HepG2 (cell line): ENCODE data around the gene SPSB1. TPM values are rescaled to one million over a fixed set of nuclear protein-coding genes. Genes with fewer than 3 reads are reported as not detected.

ENCODE experiments used
- ATAC-seq: fragments of 200-7000 bp; cut with Tn5 transposase; 3 replicates; pipeline ENCODE4 v1.9.1; 2020; ENCODE audit warnings: mild to moderate bottlenecking, moderate library complexity
- BruUV-seq: library from RNA; stranded (reverse); fragments of 400-500 nt; replicated peaks from 2 replicates; lab custom pipeline; 2021; lab: Mats Ljungman, UMichigan
- CTCF ChIA-PET: fragments of 300-600 bp; formaldehyde crosslinking; extraction: SDS; loops from one replicate; lab custom pipeline; 2021; ENCODE audit warnings: low total read pairs, inconsistent platforms, low intra/inter-chr PET ratio; lab: Yijun Ruan, JAX
- POLR2A ChIA-PET: fragments of 350-600 bp; sonication (Branson Sonifier 250); formaldehyde crosslinking; loops from one replicate; lab custom pipeline; 2020; ENCODE audit warnings: antibody characterized with exemption, inconsistent platforms; lab: Yijun Ruan, JAX
- DNase-seq: peaks from one replicate; pipeline ENCODE4 v3.0.0-alpha.2; 2015; ENCODE audit warnings: low spot score
- FAIRE-seq: peaks from 3 replicates; lab custom pipeline; 2011; peaks lifted over from hg19 to GRCh38; lab: Jason Lieb, UNC
- H2AFZ ChIP-seq: one replicate; pipeline ENCODE4 v1.6.1; 2011; ENCODE audit warnings: low read length, inconsistent platforms
- H3K27ac ChIP-seq: fragments of 300-600 bp; 3 replicates; pipeline ENCODE4 v1.8.0; 2011; ENCODE audit warnings: mixed run types, mild to moderate bottlenecking, mixed read lengths, low read length, inconsistent platforms; ENCODE audit not compliant: insufficient read depth; ENCODE audit errors: extremely low read length
- H3K27me3 ChIP-seq, 2 experiments: fragments of 200-600 bp in 1 of 2; 2 replicates in 1 of 2; 3 replicates in 1 of 2; pipeline versions ENCODE4 v1.6.0 to v1.8.0; 2011; ENCODE audit warnings: low read length in 2 of 2, mild to moderate bottlenecking in 2 of 2, moderate library complexity in 2 of 2, inconsistent platforms in 1 of 2; ENCODE audit not compliant: insufficient read depth in 2 of 2, control insufficient read depth in 1 of 2
- H3K36me3 ChIP-seq, 2 experiments: fragments of 200-600 bp in 1 of 2; replicated peaks in 1 of 2; 2 replicates in 1 of 2; 3 replicates in 1 of 2; pipeline versions ENCODE4 v1.5.1 to v1.8.0; 2011; ENCODE audit warnings: low read length in 2 of 2, inconsistent platforms in 1 of 2; ENCODE audit not compliant: insufficient read depth in 2 of 2, control insufficient read depth in 1 of 2
- H3K4me1 ChIP-seq: 2 replicates; pipeline ENCODE4 v1.5.1; 2012; ENCODE audit warnings: low read length, inconsistent platforms; ENCODE audit not compliant: insufficient read depth
- H3K4me2 ChIP-seq: 2 replicates; pipeline ENCODE4 v1.6.0; 2011; ENCODE audit warnings: low read depth, low read length, inconsistent platforms
- H3K4me3 ChIP-seq, 3 experiments: fragments of 200-600 bp in 1 of 3; sonication (generic), shearing (Covaris generic) in 1 of 3; replicated peaks in 1 of 3; 2 replicates each; pipeline ENCODE4 v1.5.1; 2011 to 2016; ENCODE audit warnings: low read length in 3 of 3, inconsistent platforms in 2 of 3, low read depth in 2 of 3, mild to moderate bottlenecking in 2 of 3, control low read depth in 1 of 3, mixed read lengths in 1 of 3; ENCODE audit not compliant: insufficient read depth in 1 of 3
- H3K79me2 ChIP-seq: one replicate; pipeline ENCODE4 v1.6.1; 2011; ENCODE audit warnings: low read length, inconsistent platforms; ENCODE audit not compliant: insufficient read depth
- H3K9ac ChIP-seq: 2 replicates; pipeline ENCODE4 v1.6.0; 2011; ENCODE audit warnings: mild to moderate bottlenecking, low read depth, low read length, inconsistent platforms; ENCODE audit not compliant: insufficient read depth
- H3K9me3 ChIP-seq: 2 replicates; pipeline ENCODE4 v1.5.1; 2012; ENCODE audit warnings: mild to moderate bottlenecking, low read length
- H4K20me1 ChIP-seq: 2 replicates; pipeline ENCODE4 v1.6.0; 2011; ENCODE audit warnings: inconsistent platforms, mild to moderate bottlenecking, low read length, moderate library complexity; ENCODE audit not compliant: insufficient read depth
- ASH2L ChIP-seq: fragments of 300-600, 200-600 bp; sonication (generic); IDR thresholded peaks from 2 replicates; pipeline ENCODE4 v1.7.0; 2017; ENCODE audit warnings: low read depth, mild to moderate bottlenecking, moderate library complexity, mixed read lengths, low read length; ENCODE audit not compliant: insufficient read length
- E2F2 ChIP-seq: sonication (generic); formaldehyde crosslinking; IDR thresholded peaks from 2 replicates; pipeline ENCODE4 v1.4.0; 2020; ENCODE audit warnings: missing genetic modification reagents, borderline replicate concordance
- KDM5A ChIP-seq: fragments of 200-600 bp; sonication (generic); IDR thresholded peaks from 2 replicates; pipeline ENCODE4 v1.7.0; 2018; ENCODE audit warnings: antibody characterized with exemption, mild to moderate bottlenecking, low read length, borderline replicate concordance
- ZBTB8A ChIP-seq: sonication (generic); formaldehyde crosslinking; IDR thresholded peaks from 2 replicates; pipeline ENCODE4 v1.4.0; 2020; ENCODE audit warnings: mild to moderate bottlenecking, low read depth, missing genetic modification reagents, borderline replicate concordance
- ZNF280B ChIP-seq: sonication (generic); formaldehyde crosslinking; IDR thresholded peaks from 2 replicates; pipeline ENCODE4 v1.5.0; 2020; ENCODE audit warnings: missing genetic modification reagents, mild to moderate bottlenecking, borderline replicate concordance
- ZNF318 ChIP-seq: sonication (generic); formaldehyde crosslinking; IDR thresholded peaks from 2 replicates; pipeline ENCODE4 v1.4.0; 2020; ENCODE audit warnings: mild to moderate bottlenecking, missing genetic modification reagents
- ZNF737 ChIP-seq: sonication (generic); formaldehyde crosslinking; IDR thresholded peaks from 2 replicates; pipeline ENCODE4 v1.5.0; 2020; ENCODE audit warnings: missing genetic modification reagents, mild to moderate bottlenecking, borderline replicate concordance
- ZNF749 ChIP-seq: sonication (generic); formaldehyde crosslinking; IDR thresholded peaks from 2 replicates; pipeline ENCODE4 v1.8.0; 2022; ENCODE audit warnings: mild to moderate bottlenecking, missing genetic modification reagents, moderate library complexity, borderline replicate concordance
- ZNF780A ChIP-seq: sonication (generic); formaldehyde crosslinking; IDR thresholded peaks from 2 replicates; pipeline ENCODE4 v1.8.0; 2022; ENCODE audit warnings: mild to moderate bottlenecking, missing genetic modification reagents, moderate library complexity
- ZSCAN25 ChIP-seq: sonication (generic); formaldehyde crosslinking; IDR thresholded peaks from 2 replicates; pipeline ENCODE4 v1.8.0; 2022; ENCODE audit warnings: mild to moderate bottlenecking, missing genetic modification reagents
- WGBS: methylation state at CpG from one replicate; pipeline ENCODE4 v1.1.6; 2017; ENCODE audit warnings: low lambda C conversion rate; 5-methylcytosine and 5-hydroxymethylcytosine counted together
- in situ Hi-C: cut with HindIII; loops from 2 replicates; pipeline ENCODE4 v1.10.0; 2017; ENCODE audit warnings: low pct_unique_long_range_greater_than_20kb; ENCODE audit not compliant: extremely low pct_ligation_motif_present
- intact Hi-C: fragments of 100-400 bp; cut with micrococcal nuclease; formaldehyde crosslinking; loops from one replicate; pipeline ENCODE4 v1.10.0; 2022; ENCODE audit not compliant: unreplicated experiment
- polyA plus RNA-seq, 8 experiments: library from polyadenylated mRNA; depleted of rRNA in 3 of 8; stranded (reverse) in 7 of 8; unstranded in 1 of 8; fragments of >200 nt; fragmentation: Illumina TruSeq in 4 of 8; extraction: Trizol in 4 of 8; gene quantifications; 2 replicates each; pipeline versions ENCODE4 v1.2.1 to v1.2.3, GENCODE V29; 2011 to 2016; ENCODE audit warnings: low read depth in 4 of 8, missing spikeins in 1 of 8, mixed read lengths in 1 of 8; ENCODE audit not compliant: insufficient read depth in 1 of 8
- total RNA-seq, 5 experiments: library from RNA; depleted of rRNA; stranded (reverse); fragments of >200 nt; fragmentation: Illumina TruSeq; extraction: Trizol; gene quantifications; 2 replicates each; pipeline ENCODE4 v1.2.3, GENCODE V29; 2016; ENCODE audit warnings: low read depth in 1 of 5

SPSB1 gene
- total and polyA plus RNA-seq, 2 of the 13 experiments (the other 11 are each of a cell fraction or from before 2014, with no cell fraction given): 5.0 to 8.0 TPM

GRCh38 chr1:9399510-9400424 lies 107.1 kb downstream of the SPSB1 start:
- peak; percentile 56 for FAIRE-seq
- in situ Hi-C loops (no loop called here), intact Hi-C loops (loop anchor here (5.0 kb wide), 1 partner anchor 38 kb away; no protein-coding TSS in a partner anchor)
- DNase-seq: peak; percentile 65
- Histone ChIP-seq H3K27me3 (peaks cover 0 to 26% of the 10 kb centered on the region in 2 experiments; a peak in 4 of 5 replicates), H3K4me2 (peak overlapping the region; percentile 94), H3K4me1 (peaks cover 56% of the 10 kb centered on the region), H3K27ac (peak overlapping the region; percentile 38), H3K79me2 (no peaks in the 10 kb centered on the region), H3K36me3 (no peaks in the 10 kb centered on the region), H3K9ac (peak overlapping the region; percentile 53), H3K9me3 (peaks cover 6% of the 10 kb centered on the region), H2AFZ (peak overlapping the region; percentile 35), H4K20me1 (no peaks in the 10 kb centered on the region), H3K4me3 (peak overlapping the region; percentile 32 to 75 (median 41))
- CTCF ChIA-PET: no interaction called here
- peak; percentile 85 for ATAC-seq
- POLR2A ChIA-PET: interaction anchor here (0.7 to 5.0 kb wide), 12 partner anchors 10 to 150 kb away, joined by 3 to 26 read pairs (median 6); no protein-coding TSS in a partner anchor
- no TSS peak for BruUV-seq
- WGBS: 3% methylated on average over 10 of the region's 21 CpGs
- no peak for TF ChIP-seq E2F2 (CRISPR knock-in tag)
- no peak for TF ChIP-seq ZNF780A (CRISPR knock-in tag)
- no peak for TF ChIP-seq ZNF318 (CRISPR knock-in tag)
- TF ChIP-seq ZNF737 (CRISPR knock-in tag): no peak
- no peak; the same call in 1 of the 2 replicates for TF ChIP-seq ZNF280B
- no peak for TF ChIP-seq ZBTB8A (CRISPR knock-in tag)
- no peak for TF ChIP-seq ZNF749
- no peak for TF ChIP-seq KDM5A
- TF ChIP-seq ASH2L: no peak
- TF ChIP-seq ZSCAN25 (CRISPR knock-in tag): no peak
